HEK293T (cell line): ENCODE results near the gene TUBE1.

ENCODE experiments used
- CTCF ChIA-PET: fragments of 350-600 bp; formaldehyde crosslinking; extraction: SDS; loops from one replicate; lab custom pipeline; 2021; ENCODE audit warnings: antibody characterized with exemption, inconsistent platforms; lab: Yijun Ruan, JAX
- POLR2A ChIA-PET: fragments of 350-600 bp; formaldehyde crosslinking; extraction: SDS; loops from one replicate; lab custom pipeline; 2020; ENCODE audit warnings: antibody characterized with exemption, inconsistent platforms; lab: Yijun Ruan, JAX
- DNase-seq: peaks from one replicate; pipeline ENCODE4 v3.0.0; 2012; ENCODE audit warnings: mixed read lengths; ENCODE audit errors: extremely low spot score
- CTBP1 ChIP-seq: fragments of 450-650 bp; IDR thresholded peaks from 2 replicates; pipeline ENCODE4 v1.6.1; 2016; ENCODE audit warnings: borderline replicate concordance
- FOXK2 ChIP-seq: fragments of 450-650 bp; IDR thresholded peaks from 2 replicates; pipeline ENCODE4 v1.6.1; 2016; ENCODE audit warnings: mild to moderate bottlenecking
- HDGF ChIP-seq: fragments of 450-650 bp; IDR thresholded peaks from 2 replicates; pipeline ENCODE4 v1.6.1; 2017; ENCODE audit warnings: antibody characterized with exemption, borderline replicate concordance
- L3MBTL2 ChIP-seq: fragments of 450-650 bp; conservative IDR thresholded peaks from 2 replicates; pipeline ENCODE4 v1.6.1; 2016; ENCODE audit warnings: mild to moderate bottlenecking
- SP1 ChIP-seq: fragments of 450-650 bp; IDR thresholded peaks from 2 replicates; pipeline ENCODE4 v1.6.1; 2017
- TARDBP ChIP-seq: fragments of 450-650 bp; IDR thresholded peaks from 2 replicates; pipeline ENCODE4 v1.6.1; 2016

The TUBE1 gene

DNA sequence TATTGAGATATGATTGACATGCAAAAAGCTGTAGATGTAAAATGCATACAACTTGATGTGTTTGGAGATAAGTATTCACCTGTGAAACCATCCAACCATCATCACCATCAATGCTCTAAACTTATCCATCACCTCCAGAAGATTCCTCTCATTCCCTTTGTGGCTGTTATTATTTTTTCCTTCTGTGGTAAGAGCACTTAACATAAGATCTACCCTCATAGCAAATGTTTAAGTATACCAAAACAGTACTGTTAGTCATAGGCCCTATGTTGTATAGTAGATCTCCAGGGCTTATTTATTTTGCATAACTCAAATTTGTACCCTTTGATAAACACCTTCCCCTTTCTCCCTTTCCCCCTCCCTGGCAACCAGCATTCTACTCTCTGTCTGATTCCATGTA, 64.5 kb downstream of the TUBE1 start:
- TF ChIP-seq L3MBTL2 (no peak), SP1 (no peak), FOXK2 (no peak)
- ChIA-PET POLR2A (no interaction called here), CTCF (interaction anchor here (0.7 kb wide), 1 partner anchor 40 kb away, joined by 3 read pairs; no protein-coding TSS in a partner anchor)
- DNase-seq = no peak

DNA sequence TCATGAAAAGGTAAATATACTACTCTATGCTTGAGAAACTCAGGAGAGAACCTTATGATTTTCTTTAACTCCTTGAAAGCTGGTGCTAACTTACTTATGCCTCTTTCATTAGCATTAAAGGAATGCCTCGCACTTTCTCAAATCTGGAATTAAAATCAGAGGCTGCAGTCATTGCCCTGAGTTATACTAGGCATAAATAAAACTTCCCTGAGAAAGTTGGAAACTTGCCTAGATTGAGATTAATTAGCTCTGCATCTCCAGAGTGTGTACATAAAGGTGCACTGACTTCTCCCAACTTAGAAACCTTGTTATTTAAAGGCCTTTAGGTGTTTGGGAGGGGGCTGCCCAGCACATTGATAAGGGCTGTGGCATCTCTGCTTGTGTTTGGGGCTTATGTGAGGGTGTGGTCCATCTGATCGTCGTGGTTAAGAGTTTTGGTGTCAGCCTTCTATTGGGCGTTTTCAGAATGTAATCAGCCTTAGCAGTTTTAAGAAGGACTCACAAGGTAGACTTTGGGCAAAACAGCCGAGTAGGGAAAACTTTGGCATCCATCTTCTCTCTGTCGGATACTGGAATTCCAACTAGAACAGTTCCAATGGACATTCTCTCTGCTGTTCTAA, 65.5 kb downstream of the TUBE1 start:
- CTCF ChIA-PET = interaction anchor here (0.6 kb wide), 1 partner anchor 531 kb away, joined by 3 read pairs; no protein-coding TSS in a partner anchor
- POLR2A ChIA-PET = no interaction called here
- no peak for DNase-seq
- TF ChIP-seq HDGF = no peak
- TF ChIP-seq TARDBP = no peak
- TF ChIP-seq L3MBTL2 = no peak
- TF ChIP-seq CTBP1 = no peak
- TF ChIP-seq FOXK2 = no peak
